Measurements from ENCODE around the gene TNRC6B. TPM values are rescaled to one million over a fixed set of nuclear protein-coding genes. Genes with fewer than 3 reads are reported as not detected.

The TNRC6B gene
- total RNA-seq, 1 donor: 26.4 TPM

DNA sequence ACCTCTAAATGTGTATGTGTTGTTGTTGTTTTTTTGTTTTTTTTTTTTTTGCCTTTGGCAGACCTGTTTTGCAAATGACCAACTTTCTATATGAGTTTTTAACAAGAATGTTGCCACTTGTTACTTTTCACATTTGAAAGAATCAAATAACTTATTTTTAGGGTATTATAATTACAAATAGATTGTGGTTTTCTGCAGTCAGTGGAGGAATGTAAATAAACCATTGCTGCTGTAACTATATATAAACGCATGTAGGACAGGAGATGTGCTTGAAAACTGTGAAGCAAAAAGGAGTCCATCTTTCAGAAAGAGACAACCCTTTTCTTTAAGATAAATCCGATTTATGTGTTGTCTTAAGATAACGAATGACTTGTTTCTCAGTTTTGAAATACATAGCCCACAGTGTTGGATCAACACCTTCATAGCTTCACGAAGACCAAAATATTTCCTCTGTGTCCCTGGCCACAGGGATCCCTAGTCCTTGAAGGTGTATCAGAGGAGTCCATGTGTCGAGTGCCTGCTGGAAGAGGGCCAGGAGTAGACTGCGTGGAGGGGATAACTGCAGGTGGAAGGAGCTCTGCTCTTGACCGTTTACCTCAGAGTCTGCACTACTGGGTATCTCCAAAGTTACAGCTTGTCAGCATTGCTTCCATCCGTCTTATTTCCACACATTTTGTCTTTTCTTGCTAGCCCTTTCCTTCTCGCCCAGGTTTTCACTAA, 24.7 kb downstream of the TNRC6B start:
- Histone ChIP-seq H3K27me3 (ENCODE audit: insufficient read depth, low read length) (no peaks in the 10 kb centered on the region), H3K4me3 (ENCODE audit: insufficient read depth, low read length) (no peak overlapping the region), H4K20me1 (ENCODE audit: insufficient read depth, low read length) (peaks cover 68% of the 10 kb centered on the region), H2AFZ (ENCODE audit: low read length) (no peak overlapping the region), H3K79me2 (ENCODE audit: insufficient read depth, low read length) (peaks cover 79% of the 10 kb centered on the region), H3K4me1 (ENCODE audit: insufficient read depth, low read length) (peaks cover 19% of the 10 kb centered on the region), H3K9me3 (ENCODE audit: low read depth, low read length) (no peaks in the 10 kb centered on the region), H3K36me3 (ENCODE audit: insufficient read depth, low read length) (no peaks in the 10 kb centered on the region), H3K27ac (ENCODE audit: low read depth, low read length) (no peak overlapping the region), H3K4me2 (ENCODE audit: insufficient read depth, low read length) (no peak overlapping the region)
- TF ChIP-seq, protein P1, sequence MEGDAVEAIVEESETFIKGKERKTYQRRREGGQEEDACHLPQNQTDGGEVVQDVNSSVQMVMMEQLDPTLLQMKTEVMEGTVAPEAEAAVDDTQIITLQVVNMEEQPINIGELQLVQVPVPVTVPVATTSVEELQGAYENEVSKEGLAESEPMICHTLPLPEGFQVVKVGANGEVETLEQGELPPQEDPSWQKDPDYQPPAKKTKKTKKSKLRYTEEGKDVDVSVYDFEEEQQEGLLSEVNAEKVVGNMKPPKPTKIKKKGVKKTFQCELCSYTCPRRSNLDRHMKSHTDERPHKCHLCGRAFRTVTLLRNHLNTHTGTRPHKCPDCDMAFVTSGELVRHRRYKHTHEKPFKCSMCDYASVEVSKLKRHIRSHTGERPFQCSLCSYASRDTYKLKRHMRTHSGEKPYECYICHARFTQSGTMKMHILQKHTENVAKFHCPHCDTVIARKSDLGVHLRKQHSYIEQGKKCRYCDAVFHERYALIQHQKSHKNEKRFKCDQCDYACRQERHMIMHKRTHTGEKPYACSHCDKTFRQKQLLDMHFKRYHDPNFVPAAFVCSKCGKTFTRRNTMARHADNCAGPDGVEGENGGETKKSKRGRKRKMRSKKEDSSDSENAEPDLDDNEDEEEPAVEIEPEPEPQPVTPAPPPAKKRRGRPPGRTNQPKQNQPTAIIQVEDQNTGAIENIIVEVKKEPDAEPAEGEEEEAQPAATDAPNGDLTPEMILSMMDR (IDR thresholded peaks at IDR 0.05; ENCODE audit: extremely low read depth, low read depth, low read length): no peak
- no peak for DNase-seq (ENCODE audit: insufficient read length, low spot score, missing footprints)

DNA sequence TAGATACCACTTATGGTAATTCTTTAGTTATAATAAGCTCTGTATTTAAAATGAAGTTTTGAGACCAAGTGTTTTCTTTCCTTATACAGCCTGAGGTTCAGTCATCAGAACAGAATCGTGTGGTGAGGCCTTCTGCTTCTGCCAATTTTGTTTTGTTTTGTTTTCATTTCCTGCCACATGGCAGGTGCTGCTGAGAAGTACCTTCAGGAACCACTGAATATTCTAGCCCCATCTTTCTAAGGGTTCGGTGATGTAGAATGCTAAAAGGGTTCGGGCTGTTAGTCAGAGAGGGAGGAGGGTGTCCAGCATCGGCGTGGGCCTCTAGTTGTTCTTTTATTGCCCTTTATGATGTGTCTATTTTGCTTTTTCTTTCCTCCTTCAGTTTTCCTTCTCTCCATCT, 25.8 kb downstream of the TNRC6B start:
- Histone ChIP-seq H4K20me1 (ENCODE audit: insufficient read depth, low read length) (peaks cover 69% of the 10 kb centered on the region), H3K79me2 (ENCODE audit: insufficient read depth, low read length) (peaks cover 74% of the 10 kb centered on the region), H3K36me3 (ENCODE audit: insufficient read depth, low read length) (no peaks in the 10 kb centered on the region), H3K9me3 (ENCODE audit: low read depth, low read length) (no peaks in the 10 kb centered on the region), H3K4me2 (ENCODE audit: insufficient read depth, low read length) (peak overlapping the region; percentile 58), H3K27me3 (ENCODE audit: insufficient read depth, low read length) (no peaks in the 10 kb centered on the region), H3K27ac (ENCODE audit: low read depth, low read length) (peak overlapping the region; percentile 23), H2AFZ (ENCODE audit: low read length) (no peak overlapping the region), H3K4me1 (ENCODE audit: insufficient read depth, low read length) (peaks cover 19% of the 10 kb centered on the region), H3K4me3 (ENCODE audit: insufficient read depth, low read length) (no peak overlapping the region)
- peak; percentile 62 for DNase-seq (ENCODE audit: insufficient read length, low spot score, missing footprints)
- TF ChIP-seq, protein P1 (IDR thresholded peaks at IDR 0.05; ENCODE audit: extremely low read depth, low read depth, low read length): no peak

DNA sequence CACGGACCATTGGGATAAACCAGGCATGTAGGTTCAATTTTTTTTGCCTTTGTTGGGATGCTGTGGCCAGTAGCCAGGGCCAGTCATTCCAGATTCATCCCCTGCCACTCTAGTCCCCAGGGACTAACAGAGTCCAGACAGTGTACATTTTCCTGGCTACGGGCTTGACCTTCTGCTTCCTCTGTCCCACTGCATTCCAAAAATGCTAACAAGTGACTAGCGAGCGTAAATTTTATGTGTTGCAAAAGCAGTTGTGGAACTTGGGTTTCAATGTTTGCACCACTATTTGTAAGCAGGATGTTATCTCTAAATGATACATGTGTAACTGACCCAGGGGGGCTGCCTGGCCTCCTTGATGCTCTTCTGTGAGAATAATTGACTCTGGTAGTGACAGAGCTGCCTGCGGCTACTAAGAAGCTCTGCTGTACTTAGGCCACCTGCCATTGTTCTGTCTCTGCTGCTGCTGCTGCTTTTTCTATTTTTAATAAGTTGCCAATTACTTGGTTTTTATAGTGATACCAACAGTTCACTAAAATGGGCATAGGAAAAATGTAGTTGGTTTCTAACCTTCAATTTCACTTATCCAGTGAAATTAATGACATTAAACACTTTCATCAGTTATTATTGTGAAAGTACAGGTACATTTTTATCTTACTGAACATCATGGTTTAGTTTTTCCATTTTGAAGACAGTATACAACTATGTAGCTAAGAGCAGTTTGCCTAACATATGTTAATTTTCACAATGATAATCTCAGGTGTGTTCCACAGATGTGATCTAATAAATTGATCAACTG, 26.8 kb downstream of the TNRC6B start:
- Histone ChIP-seq H3K79me2 (ENCODE audit: insufficient read depth, low read length) (peaks cover 72% of the 10 kb centered on the region), H4K20me1 (ENCODE audit: insufficient read depth, low read length) (peaks cover 71% of the 10 kb centered on the region)

More for the DNA sequence above, 26.8 kb downstream of the TNRC6B start:
- Histone ChIP-seq H3K4me1 (ENCODE audit: insufficient read depth, low read length) (peaks cover 19% of the 10 kb centered on the region), H3K9me3 (ENCODE audit: low read depth, low read length) (no peaks in the 10 kb centered on the region), H2AFZ (ENCODE audit: low read length) (no peak overlapping the region), H3K36me3 (ENCODE audit: insufficient read depth, low read length) (no peaks in the 10 kb centered on the region), H3K27ac (ENCODE audit: low read depth, low read length) (peak overlapping the region; percentile 23), H3K4me2 (ENCODE audit: insufficient read depth, low read length) (peak overlapping the region; percentile 58), H3K4me3 (ENCODE audit: insufficient read depth, low read length) (no peak overlapping the region), H3K27me3 (ENCODE audit: insufficient read depth, low read length) (no peaks in the 10 kb centered on the region)
- no peak for DNase-seq (ENCODE audit: insufficient read length, low spot score, missing footprints)
- TF ChIP-seq, protein P1 (IDR thresholded peaks at IDR 0.05; ENCODE audit: extremely low read depth, low read depth, low read length): no peak
